Measurements from ENCODE around the gene USP40.

Gene USP40

DNA sequence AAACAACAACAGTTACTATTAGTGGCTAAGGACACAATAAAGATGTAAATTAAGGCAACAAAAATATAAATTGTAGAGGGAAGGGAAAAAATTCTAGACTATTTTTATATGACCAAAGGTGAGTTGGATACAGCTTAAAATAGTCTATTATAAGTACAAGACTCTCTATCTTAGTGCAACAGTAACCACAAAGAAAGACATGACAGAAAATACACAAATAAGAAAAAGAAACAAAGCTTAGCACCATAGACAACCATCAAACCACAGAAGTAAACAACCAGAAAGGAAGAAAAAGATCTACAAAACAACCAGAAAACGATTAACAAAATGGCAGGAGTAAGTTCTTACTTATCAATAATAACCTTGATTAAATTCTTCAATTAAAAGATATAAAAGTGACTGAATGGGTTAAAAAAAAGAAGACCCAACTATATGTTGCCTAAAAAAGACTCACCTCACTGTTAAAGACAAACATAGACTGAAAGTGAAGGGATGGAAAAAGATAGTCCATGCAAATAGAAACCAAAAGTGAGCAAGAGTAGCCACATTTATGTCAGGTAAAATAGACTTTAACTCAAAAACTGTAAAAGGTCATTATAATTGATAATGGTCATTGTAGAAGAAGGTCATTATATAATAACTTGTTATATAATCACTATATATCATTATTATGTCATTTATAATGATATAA lies 62.5 kb downstream of the USP40 start:
- H3K27ac ChIP-seq: no peak overlapping the region
- TF ChIP-seq CTCF (conservative IDR thresholded peaks at IDR 0.05): no peak
- no peak for TF ChIP-seq ZFX (IDR thresholded peaks at IDR 0.05)

- H3K27ac ChIP-seq: no peak overlapping the region
Measured at GRCh38 chr2:233503481-233503880, 63.1 kb downstream of the USP40 start.

GRCh38 chr2:233501198-233502076 lies 65.1 kb downstream of the USP40 start:
- TF ChIP-seq ZFX (IDR thresholded peaks at IDR 0.05) (no peak), CTCF (conservative IDR thresholded peaks at IDR 0.05) (no peak)
- no peak overlapping the region for H3K27ac ChIP-seq

More at GRCh38 chr2:233503481-233503880, 63.1 kb downstream of the USP40 start:
- no peak for TF ChIP-seq CTCF (conservative IDR thresholded peaks at IDR 0.05)
- TF ChIP-seq ZFX (IDR thresholded peaks at IDR 0.05): no peak

DNA sequence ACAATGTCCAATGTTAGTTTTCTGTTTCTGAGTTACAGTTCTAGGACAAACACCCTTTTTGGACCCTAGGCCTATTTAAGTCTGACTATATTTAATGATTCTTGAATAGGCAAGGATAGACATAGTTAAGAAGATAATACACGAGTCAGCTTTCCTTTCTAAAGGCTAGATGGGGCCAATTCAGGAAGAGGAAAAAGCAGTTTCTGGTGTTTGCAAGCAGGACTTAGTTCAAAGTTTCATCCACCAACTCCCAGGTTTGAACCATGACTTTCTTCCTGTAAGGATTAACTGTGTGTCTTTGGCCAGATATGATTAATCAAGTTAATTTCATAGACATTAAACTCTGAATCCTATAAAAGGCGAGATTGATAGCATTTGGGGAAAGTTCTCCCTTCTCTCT lies 66.7 kb downstream of the USP40 start:
- no peak for TF ChIP-seq ZFX (IDR thresholded peaks at IDR 0.05)
- no peak for TF ChIP-seq CTCF (conservative IDR thresholded peaks at IDR 0.05)
- H3K27ac ChIP-seq: no peak overlapping the region

- no peak for TF ChIP-seq CTCF (conservative IDR thresholded peaks at IDR 0.05)
- TF ChIP-seq ZFX (IDR thresholded peaks at IDR 0.05): no peak
- no peak overlapping the region for H3K27ac ChIP-seq
Measured at GRCh38 chr2:233498126-233498525, 68.5 kb downstream of the USP40 start.

DNA sequence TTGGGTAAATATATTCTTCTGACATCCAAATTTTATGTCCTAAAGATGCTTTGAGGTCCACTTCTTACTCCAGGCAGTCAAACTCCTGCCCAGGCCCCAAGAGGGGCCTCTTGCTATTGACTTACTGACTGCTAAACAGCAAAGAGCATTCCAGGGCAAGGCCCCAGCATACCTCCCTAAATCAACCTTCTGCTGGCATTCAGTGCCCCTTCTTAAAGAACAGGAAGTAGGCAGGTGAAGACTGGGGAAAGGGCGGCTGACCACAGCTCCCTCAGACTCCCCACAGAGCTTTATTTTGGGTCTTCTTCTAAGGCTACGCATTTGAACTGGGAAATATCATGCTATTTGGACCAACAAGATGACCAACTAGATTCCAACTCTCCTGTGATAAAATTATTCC lies 68.9 kb downstream of the USP40 start:
- H3K27ac ChIP-seq: no peak overlapping the region
- TF ChIP-seq ZFX (IDR thresholded peaks at IDR 0.05): no peak
- TF ChIP-seq CTCF (conservative IDR thresholded peaks at IDR 0.05): no peak

Data from C4-2B (cell line).